Endothelial cell (in vitro differentiated cells): Measurements from ENCODE around the gene PLCH2. TPM values are rescaled to one million over a fixed set of nuclear protein-coding genes. Genes with fewer than 3 reads are reported as not detected.

Source experiments
- DNase-seq: peaks from one replicate; pipeline ENCODE4 v3.0.0; 2021; ENCODE audit warnings: low spot score
- H3K27ac Mint-ChIP-seq: one replicate; pipeline ENCODE4 v1.8.0; 2021; ENCODE audit warnings: mixed read lengths, inconsistent platforms; ENCODE audit not compliant: unreplicated experiment
- H3K27me3 Mint-ChIP-seq: one replicate; pipeline ENCODE4 v1.8.0; 2021; ENCODE audit warnings: mild to moderate bottlenecking, moderate library complexity, mixed read lengths, inconsistent platforms; ENCODE audit not compliant: unreplicated experiment
- H3K36me3 Mint-ChIP-seq: one replicate; pipeline ENCODE4 v1.8.0; 2021; ENCODE audit warnings: mild to moderate bottlenecking, low read depth, mixed read lengths, inconsistent platforms; ENCODE audit not compliant: unreplicated experiment
- H3K4me1 Mint-ChIP-seq: one replicate; pipeline ENCODE4 v1.8.0; 2021; ENCODE audit warnings: mild to moderate bottlenecking, mixed read lengths, inconsistent platforms; ENCODE audit not compliant: unreplicated experiment
- H3K4me3 Mint-ChIP-seq: one replicate; pipeline ENCODE4 v1.8.0; 2021; ENCODE audit warnings: mild to moderate bottlenecking, mixed read lengths, inconsistent platforms; ENCODE audit not compliant: unreplicated experiment
- H3K9me3 Mint-ChIP-seq: one replicate; pipeline ENCODE4 v1.8.0; 2021; ENCODE audit warnings: mixed read lengths, inconsistent platforms; ENCODE audit not compliant: unreplicated experiment
- CTCF ChIP-seq: fragments of 200-600 bp; sonication (generic); IDR thresholded peaks from one replicate; pipeline ENCODE4 v1.5.0; 2021; ENCODE audit warnings: antibody characterized with exemption; ENCODE audit not compliant: unreplicated experiment
- total RNA-seq: library from RNA; stranded (reverse); fragmentation: NEBNext Ultra II Directional; extraction: Animal tissue kit (Norgen Biotek cat#: 25700); gene quantifications from one replicate; pipeline ENCODE4 v1.2.1, GENCODE V29; 2021; ENCODE audit not compliant: unreplicated experiment

The PLCH2 gene
- total RNA-seq, 1 donor from 2014 or later, result not detected

GRCh38 chr1:2514863-2515762 is 39.0 kb downstream of the PLCH2 start:
- Mint-ChIP-seq H3K4me3 (no peak overlapping the region), H3K27ac (no peak overlapping the region), H3K4me1 (no peaks in the 10 kb centered on the region), H3K36me3 (peaks cover 15% of the 10 kb centered on the region), H3K9me3 (no peaks in the 10 kb centered on the region), H3K27me3 (peaks cover 5% of the 10 kb centered on the region)
- TF ChIP-seq CTCF, result no peak
- no peak for DNase-seq

GRCh38 chr1:2515763-2516080 is 39.6 kb downstream of the PLCH2 start:
- no peak overlapping the region for H3K4me3 Mint-ChIP-seq
- H3K4me1 Mint-ChIP-seq, result no peaks in the 10 kb centered on the region
- peaks cover 17% of the 10 kb centered on the region for H3K36me3 Mint-ChIP-seq
- DNase-seq, result no peak
- H3K9me3 Mint-ChIP-seq, result no peaks in the 10 kb centered on the region
- no peak overlapping the region for H3K27ac Mint-ChIP-seq
- TF ChIP-seq CTCF, result no peak
- H3K27me3 Mint-ChIP-seq, result peaks cover 5% of the 10 kb centered on the region

- H3K27me3 Mint-ChIP-seq, result peaks cover 5% of the 10 kb centered on the region
Observed at GRCh38 chr1:2516124-2516523, 40.0 kb downstream of the PLCH2 start.

GRCh38 chr1:2516946-2517345 is 40.9 kb downstream of the PLCH2 start:
- no peaks in the 10 kb centered on the region for H3K9me3 Mint-ChIP-seq
- TF ChIP-seq CTCF, result no peak
- no peak for DNase-seq
- no peaks in the 10 kb centered on the region for H3K4me1 Mint-ChIP-seq
- H3K27ac Mint-ChIP-seq, result no peak overlapping the region
- H3K4me3 Mint-ChIP-seq, result no peak overlapping the region
- H3K27me3 Mint-ChIP-seq, result peaks cover 2% of the 10 kb centered on the region
- peaks cover 18% of the 10 kb centered on the region for H3K36me3 Mint-ChIP-seq

More at GRCh38 chr1:2516124-2516523, 40.0 kb downstream of the PLCH2 start:
- Mint-ChIP-seq H3K9me3 (no peaks in the 10 kb centered on the region), H3K36me3 (peaks cover 21% of the 10 kb centered on the region), H3K4me3 (no peak overlapping the region), H3K27ac (no peak overlapping the region), H3K4me1 (no peaks in the 10 kb centered on the region)
- DNase-seq, result no peak
- no peak for TF ChIP-seq CTCF

GRCh38 chr1:2517966-2518365 is 41.9 kb downstream of the PLCH2 start:
- Mint-ChIP-seq H3K27ac (no peak overlapping the region), H3K27me3 (peaks cover 5% of the 10 kb centered on the region), H3K36me3 (peaks cover 15% of the 10 kb centered on the region), H3K4me3 (no peak overlapping the region), H3K4me1 (peaks cover 5% of the 10 kb centered on the region), H3K9me3 (no peaks in the 10 kb centered on the region)
- no peak for TF ChIP-seq CTCF
- DNase-seq, result no peak
